Left ventricle myocardium inferior (tissue), 1 donor: ENCODE data around the gene EHBP1. TPM values are rescaled to one million over a fixed set of nuclear protein-coding genes. Genes with fewer than 3 reads are reported as not detected.

ENCODE experiments used
- DNase-seq: peaks from one replicate; pipeline ENCODE4 v3.0.0-alpha.2; 2020
- H3K27ac ChIP-seq: fragments of 200-600 bp; replicated peaks from 2 replicates; pipeline ENCODE4 v1.8.0; 2021
- H3K27me3 ChIP-seq: fragments of 200-600 bp; 2 replicates; pipeline ENCODE4 v1.8.0; 2021; ENCODE audit warnings: low read depth
- H3K36me3 ChIP-seq: fragments of 200-600 bp; 2 replicates; pipeline ENCODE4 v1.8.0; 2021
- H3K4me1 ChIP-seq: fragments of 200-600 bp; 2 replicates; pipeline ENCODE4 v1.8.0; 2021
- H3K4me3 ChIP-seq: fragments of 200-600 bp; 2 replicates; pipeline ENCODE4 v1.8.0; 2021; ENCODE audit warnings: mild to moderate bottlenecking, moderate library complexity
- H3K9me3 ChIP-seq: fragments of 200-600 bp; replicated peaks from 2 replicates; pipeline ENCODE4 v1.8.0; 2021
- intact Hi-C: fragments of 100-400 bp; cut with micrococcal nuclease; formaldehyde crosslinking; loops from one replicate; pipeline ENCODE4 v1.11.0; 2022
- total RNA-seq: library from RNA; stranded (reverse); fragmentation: NEBNext Ultra II Directional; extraction: Animal tissue kit (Norgen Biotek cat#: 25700); gene quantifications from one replicate; pipeline ENCODE4 v1.2.1, GENCODE V29; 2021
- TF ChIP-seq, protein P1 (sequence below): fragments of 200-600 bp; IDR thresholded peaks from 2 replicates; pipeline ENCODE4 v1.8.0; 2021; ENCODE audit warnings: antibody characterized with exemption, mild to moderate bottlenecking, borderline replicate concordance
- donor health status: DM: no; HTN: yes; CAD: no; lungs with severe emphysema.

Gene EHBP1
- total RNA-seq, 1 donor from 2014 or later = 20.4 TPM

DNA sequence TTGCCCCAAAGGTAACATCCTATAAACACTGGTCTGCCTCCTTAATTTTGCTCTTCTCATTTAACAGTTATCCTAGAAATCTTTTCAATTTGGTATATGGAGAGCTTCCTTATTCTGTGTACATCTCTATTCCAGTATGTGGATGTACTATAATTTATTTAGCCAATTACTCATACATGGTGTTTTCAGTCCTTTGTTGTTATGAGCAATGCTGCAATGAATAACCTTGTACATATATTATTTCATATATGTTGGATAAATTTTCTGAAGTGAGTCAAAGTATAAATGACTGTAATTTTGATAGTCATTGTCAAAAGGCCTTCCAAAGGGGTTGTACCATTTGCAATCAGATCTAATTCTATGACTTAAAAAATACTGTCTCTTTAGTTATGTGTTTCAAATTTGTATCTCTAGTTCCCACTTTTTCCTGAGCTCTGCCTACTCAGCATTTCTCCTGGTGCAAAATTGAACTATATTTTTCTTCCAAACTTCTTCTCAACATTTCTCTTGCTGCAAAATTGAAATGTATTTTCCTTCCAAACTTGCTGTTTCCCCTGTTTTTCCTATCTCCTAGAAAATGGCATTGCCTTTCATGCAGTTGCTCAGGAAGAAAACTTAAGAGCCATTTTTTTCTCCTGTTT lies 191.8 kb downstream of the EHBP1 start:
- intact Hi-C loops = no loop called here
- TF ChIP-seq, protein P1, sequence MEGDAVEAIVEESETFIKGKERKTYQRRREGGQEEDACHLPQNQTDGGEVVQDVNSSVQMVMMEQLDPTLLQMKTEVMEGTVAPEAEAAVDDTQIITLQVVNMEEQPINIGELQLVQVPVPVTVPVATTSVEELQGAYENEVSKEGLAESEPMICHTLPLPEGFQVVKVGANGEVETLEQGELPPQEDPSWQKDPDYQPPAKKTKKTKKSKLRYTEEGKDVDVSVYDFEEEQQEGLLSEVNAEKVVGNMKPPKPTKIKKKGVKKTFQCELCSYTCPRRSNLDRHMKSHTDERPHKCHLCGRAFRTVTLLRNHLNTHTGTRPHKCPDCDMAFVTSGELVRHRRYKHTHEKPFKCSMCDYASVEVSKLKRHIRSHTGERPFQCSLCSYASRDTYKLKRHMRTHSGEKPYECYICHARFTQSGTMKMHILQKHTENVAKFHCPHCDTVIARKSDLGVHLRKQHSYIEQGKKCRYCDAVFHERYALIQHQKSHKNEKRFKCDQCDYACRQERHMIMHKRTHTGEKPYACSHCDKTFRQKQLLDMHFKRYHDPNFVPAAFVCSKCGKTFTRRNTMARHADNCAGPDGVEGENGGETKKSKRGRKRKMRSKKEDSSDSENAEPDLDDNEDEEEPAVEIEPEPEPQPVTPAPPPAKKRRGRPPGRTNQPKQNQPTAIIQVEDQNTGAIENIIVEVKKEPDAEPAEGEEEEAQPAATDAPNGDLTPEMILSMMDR = no peak
- Histone ChIP-seq H3K27me3 (no peaks in the 10 kb centered on the region), H3K4me3 (no peak overlapping the region), H3K9me3 (no peaks in the 10 kb centered on the region), H3K4me1 (peaks cover under 1% of the 10 kb centered on the region), H3K36me3 (no peaks in the 10 kb centered on the region), H3K27ac (no peak overlapping the region)
- no peak for DNase-seq

DNA sequence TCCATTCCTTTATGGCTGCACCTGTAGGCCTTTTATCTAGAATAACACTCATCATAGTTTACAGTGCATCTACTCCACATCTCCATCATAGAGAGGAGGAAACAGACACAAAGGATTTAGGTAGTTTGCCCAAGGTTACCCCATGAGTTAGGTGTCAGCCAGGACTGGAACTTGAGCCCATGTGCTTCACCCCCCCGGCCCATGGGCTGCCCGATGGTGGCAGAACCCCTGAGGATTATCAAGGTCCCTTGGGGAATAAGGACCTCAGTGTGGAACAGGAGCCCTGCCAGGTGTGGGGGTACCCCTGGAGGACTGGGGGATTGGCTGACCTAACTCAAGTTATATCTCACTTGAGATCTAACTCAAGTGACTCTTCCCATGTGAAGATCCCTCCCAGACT lies 198.8 kb downstream of the EHBP1 start:
- no peaks in the 10 kb centered on the region for H3K27me3 ChIP-seq
- H3K4me3 ChIP-seq = no peak overlapping the region
- no peak for DNase-seq
- H3K27ac ChIP-seq = no peak overlapping the region
- H3K36me3 ChIP-seq = no peaks in the 10 kb centered on the region
- no peaks in the 10 kb centered on the region for H3K9me3 ChIP-seq
- peaks cover 5% of the 10 kb centered on the region for H3K4me1 ChIP-seq
- intact Hi-C loops = no loop called here
- TF ChIP-seq, protein P1 = no peak

DNA sequence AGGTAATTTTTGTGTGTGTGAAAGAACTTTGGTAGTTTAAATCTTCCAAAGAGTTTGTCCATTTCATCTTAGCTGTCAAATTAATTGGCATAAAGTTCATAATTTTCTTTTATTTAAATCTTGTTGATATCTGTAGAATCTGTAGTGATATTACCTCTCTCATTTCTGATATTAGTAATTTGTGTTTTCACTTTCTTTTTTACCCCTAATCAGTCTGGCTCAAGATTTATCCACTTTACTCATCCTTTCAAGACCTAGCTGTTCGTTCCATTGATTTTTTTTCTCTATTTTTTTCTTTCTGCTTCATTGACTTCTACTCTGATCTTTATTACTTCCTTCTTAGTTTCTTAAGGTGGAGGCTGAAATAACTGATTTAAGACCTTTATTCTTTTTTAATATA lies 202.6 kb downstream of the EHBP1 start:
- intact Hi-C loops = no loop called here
- no peaks in the 10 kb centered on the region for H3K9me3 ChIP-seq
- H3K4me1 ChIP-seq = no peaks in the 10 kb centered on the region
- H3K27me3 ChIP-seq = no peaks in the 10 kb centered on the region
- no peaks in the 10 kb centered on the region for H3K36me3 ChIP-seq
- TF ChIP-seq, protein P1 = no peak
- no peak overlapping the region for H3K4me3 ChIP-seq
- DNase-seq = no peak
- no peak overlapping the region for H3K27ac ChIP-seq

DNA sequence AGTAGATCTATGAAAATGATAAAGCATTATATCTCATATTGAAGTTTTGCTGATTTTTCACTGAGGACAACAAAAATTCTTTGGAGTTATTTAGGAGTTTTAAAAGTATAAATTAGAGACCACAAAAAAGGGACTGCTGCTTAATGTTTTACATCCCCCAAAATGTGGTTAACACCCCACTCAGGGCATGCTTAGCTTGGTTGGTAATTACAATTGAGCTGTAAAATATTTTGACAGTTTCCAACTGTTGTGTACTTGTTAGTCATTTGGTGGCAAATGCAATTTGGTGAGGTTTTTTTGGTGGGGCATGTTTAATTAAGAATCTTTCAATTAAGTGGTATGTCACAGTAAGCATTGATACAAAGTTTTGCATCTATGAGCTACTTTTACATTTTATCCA lies 207.8 kb downstream of the EHBP1 start:
- no peak for DNase-seq
- Histone ChIP-seq H3K27ac (no peak overlapping the region), H3K4me1 (peaks cover 10% of the 10 kb centered on the region), H3K9me3 (peaks cover 6% of the 10 kb centered on the region), H3K36me3 (no peaks in the 10 kb centered on the region), H3K4me3 (no peak overlapping the region), H3K27me3 (no peaks in the 10 kb centered on the region)
- TF ChIP-seq, protein P1 = no peak
- intact Hi-C loops = no loop called here

DNA sequence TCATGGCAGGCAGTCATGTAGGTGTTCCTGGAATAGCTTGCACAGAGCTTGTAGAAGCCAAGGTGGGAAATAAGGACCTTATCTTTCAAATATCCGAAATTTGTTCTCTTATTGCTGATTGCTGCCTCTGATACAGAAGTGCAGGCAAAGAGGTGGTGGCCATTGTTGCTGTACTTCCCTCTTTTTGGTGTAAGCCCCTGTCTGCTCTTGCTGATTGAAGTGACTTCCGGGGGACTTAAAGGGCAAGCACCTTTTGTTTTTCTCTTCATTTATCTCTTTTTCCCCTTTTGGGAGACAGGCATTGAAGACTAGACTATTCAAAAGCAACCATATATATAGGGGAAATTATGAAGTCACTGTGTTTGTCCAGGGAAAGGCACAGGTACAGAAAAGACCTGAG lies 213.5 kb downstream of the EHBP1 start:
- TF ChIP-seq, protein P1 = no peak
- Histone ChIP-seq H3K36me3 (peaks cover 32% of the 10 kb centered on the region), H3K27me3 (no peaks in the 10 kb centered on the region), H3K4me3 (no peak overlapping the region), H3K27ac (no peak overlapping the region), H3K4me1 (peaks cover 10% of the 10 kb centered on the region), H3K9me3 (peaks cover 44% of the 10 kb centered on the region)
- intact Hi-C loops = no loop called here
- no peak for DNase-seq

DNA sequence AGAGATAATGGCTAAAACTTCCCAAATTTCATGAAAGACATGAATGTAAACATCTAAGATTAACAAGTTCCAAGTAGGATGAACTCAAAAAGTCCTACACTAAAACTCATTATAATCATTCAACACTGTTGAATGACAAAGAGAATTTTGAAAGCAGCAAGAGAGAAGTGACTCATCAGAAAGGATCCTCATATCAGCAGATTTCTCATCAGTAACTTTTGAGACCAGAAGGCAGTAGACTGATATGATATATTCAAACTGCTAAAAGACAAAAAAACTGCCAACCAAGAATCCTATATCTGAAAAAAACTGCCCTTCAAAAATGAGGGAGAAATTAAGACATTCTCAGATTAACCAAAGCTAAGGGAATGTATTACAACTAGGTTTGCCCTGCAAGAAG lies 214.6 kb downstream of the EHBP1 start:
- Histone ChIP-seq H3K4me3 (no peak overlapping the region), H3K36me3 (peaks cover 32% of the 10 kb centered on the region), H3K9me3 (peaks cover 54% of the 10 kb centered on the region), H3K27me3 (no peaks in the 10 kb centered on the region), H3K27ac (no peak overlapping the region), H3K4me1 (peaks cover 10% of the 10 kb centered on the region)
- TF ChIP-seq, protein P1 = no peak
- intact Hi-C loops = no loop called here
- no peak for DNase-seq
